Natural killer cell (primary cell): ENCODE data around the gene ANKRD11. TPM values are rescaled to one million over a fixed set of nuclear protein-coding genes. Genes with fewer than 3 reads are reported as not detected.

ENCODE experiments used
- ATAC-seq, 3 donors: fragments of 150-1000 bp in 2 of 3; fragments of 200-7000 bp in 1 of 3; cut with Tn5 transposase; 1 replicate in 1 of 3; 2 replicates in 2 of 3; pipeline ENCODE4 v1.10.0; 2021; ENCODE audit warnings: mild to moderate bottlenecking in 2 of 3, moderate library complexity in 2 of 3
- DNase-seq, 2 donors: peaks; one replicate each; pipeline versions ENCODE4 v3.0.0 to v3.0.0-alpha.2; 2013 to 2021; ENCODE audit warnings: mixed read lengths in 1 of 2
- H3K27ac ChIP-seq: one replicate; pipeline ENCODE4 v1.5.1; 2013; ENCODE audit warnings: mild to moderate bottlenecking, low read length
- H3K27me3 ChIP-seq: one replicate; pipeline ENCODE4 v1.6.1; 2013; ENCODE audit warnings: low read length; ENCODE audit not compliant: control insufficient read depth, insufficient read depth
- H3K36me3 ChIP-seq: one replicate; pipeline ENCODE4 v1.6.1; 2013; ENCODE audit warnings: low read length; ENCODE audit not compliant: control insufficient read depth, insufficient read depth
- H3K4me1 ChIP-seq: one replicate; pipeline ENCODE4 v1.6.1; 2013; ENCODE audit warnings: low read length; ENCODE audit not compliant: control insufficient read depth, insufficient read depth
- H3K4me3 ChIP-seq: one replicate; pipeline ENCODE4 v1.5.1; 2013; ENCODE audit warnings: low read length
- H3K9me3 ChIP-seq: one replicate; pipeline ENCODE4 v1.6.1; 2013; ENCODE audit warnings: low read length; ENCODE audit not compliant: control insufficient read depth, insufficient read depth
- H3K27ac Mint-ChIP-seq, 2 donors: one replicate each; pipeline ENCODE4 v1.8.0; 2022; ENCODE audit warnings: mild to moderate bottlenecking in 2 of 2, mixed read lengths in 2 of 2, moderate library complexity in 1 of 2
- H3K27me3 Mint-ChIP-seq, 2 donors: one replicate each; pipeline ENCODE4 v1.8.0; 2022; ENCODE audit warnings: low read depth in 2 of 2, mixed read lengths in 2 of 2
- H3K36me3 Mint-ChIP-seq: one replicate; pipeline ENCODE4 v1.8.0; 2022; ENCODE audit warnings: mixed read lengths
- H3K4me1 Mint-ChIP-seq, 2 donors: one replicate each; pipeline ENCODE4 v1.8.0; 2022; ENCODE audit warnings: mixed read lengths in 2 of 2
- H3K4me3 Mint-ChIP-seq: one replicate; pipeline ENCODE4 v1.8.0; 2022; ENCODE audit warnings: mild to moderate bottlenecking, moderate library complexity, mixed read lengths
- H3K9me3 Mint-ChIP-seq, 2 donors: one replicate each; pipeline ENCODE4 v1.8.0; 2022; ENCODE audit warnings: mixed read lengths in 2 of 2
- CTCF ChIP-seq: fragments of 200-600 bp; IDR thresholded peaks from one replicate; pipeline ENCODE4 v1.8.0; 2022; ENCODE audit warnings: antibody characterized with exemption
- WGBS: methylation state at CpG from one replicate; pipeline ENCODE4 v1.1.7; 2013; ENCODE audit warnings: missing lambda C conversion rate; ENCODE audit not compliant: insufficient coverage; 5-methylcytosine and 5-hydroxymethylcytosine counted together
- intact Hi-C: fragments of 100-400 bp; cut with micrococcal nuclease; formaldehyde crosslinking; loops from one replicate; pipeline ENCODE4 v1.14.2; 2022
- total RNA-seq, 4 donors: library from RNA; stranded (reverse); fragments of 120-200 nt in 1 of 4; gene quantifications; one replicate each; pipeline versions ENCODE4 v1.2.3 to v1.2.4, GENCODE V29; 2013 to 2022

The ANKRD11 gene
- total RNA-seq, 3 donors from 2014 or later (not counting 1 experiment from before 2014, with no cell fraction given) = 230 to 299 (median 287) TPM

GRCh38 chr16:89525146-89525913, 35.0 kb upstream of the ANKRD11 start:
- no peak for DNase-seq
- Mint-ChIP-seq H3K4me3 (no peak overlapping the region), H3K27ac (no peak overlapping the region), H3K27me3 (no peaks in the 10 kb centered on the region), H3K36me3 (peaks cover 6% of the 10 kb centered on the region), H3K9me3 (no peaks in the 10 kb centered on the region), H3K4me1 (no peaks in the 10 kb centered on the region)
- Histone ChIP-seq H3K27me3 (no peaks in the 10 kb centered on the region), H3K36me3 (peaks cover 66% of the 10 kb centered on the region), H3K4me3 (no peak overlapping the region), H3K9me3 (no peaks in the 10 kb centered on the region), H3K4me1 (peaks cover 4% of the 10 kb centered on the region), H3K27ac (no peak overlapping the region)
- no peak for TF ChIP-seq CTCF
- WGBS = 57% methylated on average over 19 of the region's 20 CpGs
- no peak for ATAC-seq
- intact Hi-C loops = no loop called here

- Mint-ChIP-seq H3K9me3 (no peaks in the 10 kb centered on the region), H3K27ac (no peak overlapping the region), H3K4me1 (peaks cover 0 to 4% of the 10 kb centered on the region in 2 donors), H3K4me3 (no peak overlapping the region), H3K27me3 (no peaks in the 10 kb centered on the region), H3K36me3 (peaks cover 6% of the 10 kb centered on the region)
- H3K36me3 ChIP-seq = peaks cover 66% of the 10 kb centered on the region
- no peaks in the 10 kb centered on the region for H3K9me3 ChIP-seq
- no peaks in the 10 kb centered on the region for H3K27me3 ChIP-seq
- TF ChIP-seq CTCF = no peak
- no peak for ATAC-seq
- 95% methylated on average over 32 of the region's 32 CpGs for WGBS
- intact Hi-C loops = no loop called here
- H3K4me3 ChIP-seq = no peak overlapping the region
- H3K27ac ChIP-seq = no peak overlapping the region
- no peak for DNase-seq
- peaks cover 4% of the 10 kb centered on the region for H3K4me1 ChIP-seq
These were observed 33.5 kb upstream of the ANKRD11 start for GRCh38 chr16:89523680-89524344.

GRCh38 chr16:89522287-89522686, 31.9 kb upstream of the ANKRD11 start:
- DNase-seq = no peak
- Histone ChIP-seq H3K4me3 (no peak overlapping the region), H3K27me3 (no peaks in the 10 kb centered on the region), H3K4me1 (peaks cover 4% of the 10 kb centered on the region), H3K36me3 (peaks cover 74% of the 10 kb centered on the region), H3K9me3 (no peaks in the 10 kb centered on the region), H3K27ac (no peak overlapping the region)
- H3K4me3 Mint-ChIP-seq = no peak overlapping the region
- no peak for ATAC-seq
- no peaks in the 10 kb centered on the region for H3K27me3 Mint-ChIP-seq
- 97% methylated on average over 31 of the region's 31 CpGs for WGBS
- H3K27ac Mint-ChIP-seq = no peak overlapping the region
- TF ChIP-seq CTCF = no peak
- intact Hi-C loops = no loop called here
- H3K36me3 Mint-ChIP-seq = peaks cover 15% of the 10 kb centered on the region
- no peaks in the 10 kb centered on the region for H3K9me3 Mint-ChIP-seq
- peaks cover 0 to 4% of the 10 kb centered on the region in 2 donors for H3K4me1 Mint-ChIP-seq
